ENCODE measurements around the gene GSX1. TPM values are rescaled to one million over a fixed set of nuclear protein-coding genes. Genes with fewer than 3 reads are reported as not detected.

The GSX1 gene
- total and polyA plus RNA-seq, 4 donors = 0.20 to 4.0 (median 1.9) TPM

DNA sequence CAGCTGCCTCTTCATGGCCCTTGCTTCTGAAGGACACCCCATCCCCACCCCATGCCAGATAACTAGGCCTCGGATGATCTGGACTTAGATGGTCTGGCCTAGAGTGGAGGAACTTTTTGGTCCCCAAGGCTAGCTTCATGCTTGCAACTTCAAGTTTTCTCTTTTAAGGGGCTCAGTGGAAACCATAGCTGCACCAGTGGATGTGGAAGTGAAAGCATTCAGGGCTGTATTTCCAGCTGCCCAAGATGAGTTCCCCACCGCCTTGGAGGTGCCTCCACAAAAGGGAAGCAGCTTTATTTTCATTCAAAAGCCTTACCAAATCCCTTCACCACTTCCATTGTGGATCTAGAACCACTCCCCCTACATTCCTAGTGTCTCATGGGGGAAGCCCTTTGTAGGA is 17.6 kb upstream of the GSX1 start:
- DNase-seq (ENCODE audit: low read depth in 4 of 6, low spot score in 6 of 6) = no peak
- Histone ChIP-seq H3K4me1 (ENCODE audit: control insufficient read depth, insufficient read depth, low read length) (peaks cover 6% of the 10 kb centered on the region), H3K36me3 (ENCODE audit: control insufficient read depth, insufficient read depth, low read length) (no peaks in the 10 kb centered on the region), H3K9me3 (ENCODE audit: control insufficient read depth, insufficient read depth, low read length) (no peaks in the 10 kb centered on the region), H3K4me3 (ENCODE audit: low read depth, low read length) (no peak overlapping the region), H3K27ac (ENCODE audit: low read depth, low read length) (no peak overlapping the region), H3K27me3 (ENCODE audit: control insufficient read depth, insufficient read depth, low read length) (peaks cover 14% of the 10 kb centered on the region)
- no CpG with 5 or more reads among the region's 2 CpGs for WGBS (ENCODE audit: insufficient coverage)

DNA sequence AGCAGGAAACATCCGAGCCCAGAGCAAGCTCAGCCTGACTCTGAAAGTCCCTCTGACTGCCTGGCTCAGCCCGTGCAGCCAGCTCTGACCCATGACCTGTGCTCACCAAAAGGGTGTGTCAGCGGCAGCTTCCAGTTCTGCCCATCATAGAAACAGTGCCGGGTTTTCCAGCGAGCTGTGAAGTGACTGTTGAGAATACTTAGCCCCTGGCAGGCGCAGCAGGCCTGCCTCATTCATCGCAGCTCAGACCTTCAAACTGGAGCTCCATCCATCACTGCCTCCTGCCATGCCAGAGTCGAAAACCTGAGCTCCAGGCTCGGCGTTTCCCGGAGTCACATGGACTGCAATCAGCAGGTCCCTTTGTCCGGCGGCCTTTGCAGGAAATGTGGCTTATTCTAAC is 16.3 kb upstream of the GSX1 start:
- no peak overlapping the region for H3K4me3 ChIP-seq (ENCODE audit: low read depth, low read length)
- H3K27ac ChIP-seq (ENCODE audit: low read depth, low read length) = no peak overlapping the region
- peaks cover 6% of the 10 kb centered on the region for H3K4me1 ChIP-seq (ENCODE audit: control insufficient read depth, insufficient read depth, low read length)
- DNase-seq (ENCODE audit: low read depth in 4 of 6, low spot score in 6 of 6) = peak in 2 of 6 donors; percentile 16 to 71
- WGBS (ENCODE audit: insufficient coverage) = 8% methylated on average over 10 of the region's 13 CpGs
- peaks cover 16% of the 10 kb centered on the region for H3K27me3 ChIP-seq (ENCODE audit: control insufficient read depth, insufficient read depth, low read length)
- no peaks in the 10 kb centered on the region for H3K36me3 ChIP-seq (ENCODE audit: control insufficient read depth, insufficient read depth, low read length)
- H3K9me3 ChIP-seq (ENCODE audit: control insufficient read depth, insufficient read depth, low read length) = no peaks in the 10 kb centered on the region

DNA sequence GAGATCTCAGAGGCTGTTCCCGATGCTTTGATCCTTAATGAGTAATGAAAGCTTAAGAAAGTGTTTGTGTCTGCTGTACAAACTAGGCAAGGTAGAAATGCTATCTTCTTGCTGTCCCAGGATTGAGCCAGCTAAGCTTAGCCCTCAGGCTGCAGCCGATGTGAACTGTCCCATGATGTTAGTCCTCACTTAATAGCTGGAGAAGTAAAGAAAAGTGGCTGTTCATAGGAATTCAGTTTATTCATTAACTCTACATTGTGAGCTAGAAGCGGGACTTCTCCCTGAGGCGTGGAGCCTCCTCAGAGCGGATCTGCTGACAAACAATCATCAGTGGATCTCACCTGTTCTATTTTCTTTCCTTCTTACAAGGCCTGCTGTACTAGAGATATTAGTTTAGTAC is 10.1 kb upstream of the GSX1 start:
- Histone ChIP-seq H3K36me3 (ENCODE audit: control insufficient read depth, insufficient read depth, low read length) (no peaks in the 10 kb centered on the region), H3K27me3 (ENCODE audit: control insufficient read depth, insufficient read depth, low read length) (peaks cover 20% of the 10 kb centered on the region), H3K9me3 (ENCODE audit: control insufficient read depth, insufficient read depth, low read length) (no peaks in the 10 kb centered on the region), H3K4me3 (ENCODE audit: low read depth, low read length) (no peak overlapping the region), H3K27ac (ENCODE audit: low read depth, low read length) (no peak overlapping the region), H3K4me1 (ENCODE audit: control insufficient read depth, insufficient read depth, low read length) (no peaks in the 10 kb centered on the region)
- 49% methylated on average over 3 of the region's 5 CpGs for WGBS (ENCODE audit: insufficient coverage)
- DNase-seq (ENCODE audit: low read depth in 4 of 6, low spot score in 6 of 6) = no peak

DNA sequence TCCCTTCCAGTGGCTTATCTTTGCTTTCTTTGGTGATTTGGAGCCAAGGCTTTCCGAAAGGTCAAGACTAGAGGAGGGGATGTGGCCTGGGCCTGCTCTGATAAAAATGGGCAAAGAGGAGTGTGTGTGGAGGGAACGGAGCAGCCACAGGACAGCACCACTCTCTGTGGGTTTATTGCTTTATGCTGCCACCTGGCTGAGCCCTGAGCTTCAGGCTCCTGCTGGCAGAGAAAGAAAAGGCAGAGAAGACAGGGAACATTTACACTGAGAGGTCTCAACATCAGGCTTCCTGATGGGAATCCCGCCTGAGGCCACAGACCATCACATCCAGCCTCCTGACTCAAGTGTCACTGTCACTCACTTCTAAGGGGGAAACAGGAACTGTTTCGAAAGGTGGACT is 9.2 kb upstream of the GSX1 start:
- peak in 2 of 6 donors; percentile 46 to 79 for DNase-seq (ENCODE audit: low read depth in 4 of 6, low spot score in 6 of 6)
- no peak overlapping the region for H3K27ac ChIP-seq (ENCODE audit: low read depth, low read length)
- peaks cover 27% of the 10 kb centered on the region for H3K27me3 ChIP-seq (ENCODE audit: control insufficient read depth, insufficient read depth, low read length)
- WGBS (ENCODE audit: insufficient coverage) = 54% methylated on average over 2 of the region's 4 CpGs
- no peak overlapping the region for H3K4me3 ChIP-seq (ENCODE audit: low read depth, low read length)
- no peaks in the 10 kb centered on the region for H3K9me3 ChIP-seq (ENCODE audit: control insufficient read depth, insufficient read depth, low read length)
- no peaks in the 10 kb centered on the region for H3K4me1 ChIP-seq (ENCODE audit: control insufficient read depth, insufficient read depth, low read length)
- H3K36me3 ChIP-seq (ENCODE audit: control insufficient read depth, insufficient read depth, low read length) = no peaks in the 10 kb centered on the region

DNA sequence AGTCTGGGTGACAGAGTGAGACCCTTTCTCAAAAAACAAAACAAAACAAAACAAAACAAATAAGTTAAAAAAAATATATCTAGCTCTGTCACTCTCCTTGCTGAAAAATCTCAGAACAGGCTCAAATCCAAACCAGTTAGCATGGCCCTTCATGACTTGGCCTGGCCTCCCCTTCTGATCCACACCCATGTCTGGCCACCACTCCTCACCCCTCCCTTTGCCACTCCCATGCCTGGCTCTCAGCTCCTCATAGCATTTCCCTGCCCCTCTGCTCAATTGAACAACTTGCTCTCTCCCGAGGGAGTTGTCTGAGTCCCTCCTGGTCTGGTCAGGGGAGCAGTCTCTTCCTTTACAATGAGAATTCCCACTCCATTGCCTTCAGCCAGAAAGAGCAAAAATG is 4.0 kb upstream of the GSX1 start:
- peaks cover 29% of the 10 kb centered on the region for H3K4me1 ChIP-seq (ENCODE audit: control insufficient read depth, insufficient read depth, low read length)
- peaks cover 66% of the 10 kb centered on the region for H3K27me3 ChIP-seq (ENCODE audit: control insufficient read depth, insufficient read depth, low read length)
- no peaks in the 10 kb centered on the region for H3K36me3 ChIP-seq (ENCODE audit: control insufficient read depth, insufficient read depth, low read length)
- H3K4me3 ChIP-seq (ENCODE audit: low read depth, low read length) = no peak overlapping the region
- no peak for DNase-seq (ENCODE audit: low read depth in 4 of 6, low spot score in 6 of 6)
- no peak overlapping the region for H3K27ac ChIP-seq (ENCODE audit: low read depth, low read length)
- no peaks in the 10 kb centered on the region for H3K9me3 ChIP-seq (ENCODE audit: control insufficient read depth, insufficient read depth, low read length)
- WGBS (ENCODE audit: insufficient coverage) = 31% methylated on average over 1 of the region's 1 CpG

DNA sequence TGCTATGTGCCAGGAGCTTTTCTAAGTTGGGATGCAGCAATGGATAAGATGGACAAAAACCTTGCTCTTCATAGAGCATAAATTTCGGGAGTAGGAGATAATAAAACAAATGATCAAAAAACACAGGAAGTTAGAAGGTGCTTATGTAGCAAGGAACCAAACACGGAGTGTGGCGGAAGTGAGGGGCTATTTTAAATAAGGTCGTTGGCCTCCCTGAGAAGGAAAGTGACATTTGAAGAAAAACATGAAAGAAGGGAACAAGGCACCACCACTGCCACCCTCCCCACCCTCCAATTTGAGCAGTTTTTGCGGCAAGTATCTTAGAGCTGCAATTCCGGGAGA is 3.2 kb upstream of the GSX1 start:
- Histone ChIP-seq H3K36me3 (ENCODE audit: control insufficient read depth, insufficient read depth, low read length) (no peaks in the 10 kb centered on the region), H3K4me1 (ENCODE audit: control insufficient read depth, insufficient read depth, low read length) (peaks cover 38% of the 10 kb centered on the region), H3K27me3 (ENCODE audit: control insufficient read depth, insufficient read depth, low read length) (peaks cover 75% of the 10 kb centered on the region), H3K4me3 (ENCODE audit: low read depth, low read length) (no peak overlapping the region), H3K27ac (ENCODE audit: low read depth, low read length) (no peak overlapping the region), H3K9me3 (ENCODE audit: control insufficient read depth, insufficient read depth, low read length) (no peaks in the 10 kb centered on the region)
- 0% methylated on average over 1 of the region's 6 CpGs for WGBS (ENCODE audit: insufficient coverage)
- DNase-seq (ENCODE audit: low read depth in 4 of 6, low spot score in 6 of 6) = no peak

DNA sequence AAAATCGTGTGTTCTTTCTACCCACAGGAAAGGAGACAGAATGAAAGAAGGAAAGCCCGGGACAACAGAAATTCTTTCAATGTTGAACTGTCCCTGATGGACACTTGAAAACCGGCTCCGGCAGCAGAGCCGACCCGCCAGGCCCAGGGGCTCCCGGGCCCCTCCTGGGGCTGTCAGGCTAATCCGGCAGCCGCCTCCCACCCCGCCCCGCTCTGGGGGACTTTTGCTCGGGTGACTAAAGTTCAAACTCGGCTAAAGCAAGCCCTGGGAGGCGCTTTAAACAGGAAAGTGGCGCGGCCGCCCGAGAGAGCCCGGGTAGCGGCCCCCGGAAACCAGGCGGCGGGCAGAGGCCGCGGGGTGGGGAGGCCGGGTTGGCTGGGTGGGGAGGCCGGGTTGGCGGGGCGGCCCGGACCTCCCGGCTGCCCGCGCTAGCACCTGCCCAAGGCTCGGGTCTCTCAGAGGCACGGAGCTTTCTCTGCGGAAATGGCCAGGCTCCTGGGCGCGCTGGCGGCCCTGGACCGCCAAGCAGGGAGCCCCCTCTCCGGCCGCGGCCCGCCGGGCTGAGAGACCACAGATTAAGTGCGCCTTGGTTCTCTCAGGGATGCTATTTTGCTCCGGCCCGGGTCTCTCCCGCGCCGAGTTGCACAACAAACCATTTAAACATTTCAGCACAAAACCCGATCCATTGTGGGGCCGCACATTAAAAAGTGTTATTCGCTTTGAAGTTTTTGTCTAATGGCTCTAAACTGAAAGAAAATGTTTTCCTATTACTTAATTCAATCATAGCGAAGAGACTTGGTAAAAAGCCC is 2.6 kb upstream of the GSX1 start:
- H3K36me3 ChIP-seq (ENCODE audit: control insufficient read depth, insufficient read depth, low read length) = no peaks in the 10 kb centered on the region
- no peaks in the 10 kb centered on the region for H3K9me3 ChIP-seq (ENCODE audit: control insufficient read depth, insufficient read depth, low read length)
- WGBS (ENCODE audit: insufficient coverage) = under 1% methylated on average over 51 of the region's 55 CpGs
- H3K27me3 ChIP-seq (ENCODE audit: control insufficient read depth, insufficient read depth, low read length) = peaks cover 78% of the 10 kb centered on the region
- peaks cover 44% of the 10 kb centered on the region for H3K4me1 ChIP-seq (ENCODE audit: control insufficient read depth, insufficient read depth, low read length)
- H3K27ac ChIP-seq (ENCODE audit: low read depth, low read length) = no peak overlapping the region
- H3K4me3 ChIP-seq (ENCODE audit: low read depth, low read length) = no peak overlapping the region
- DNase-seq (ENCODE audit: low read depth in 4 of 6, low spot score in 6 of 6) = peak in 1 of 6 donors; percentile 29

DNA sequence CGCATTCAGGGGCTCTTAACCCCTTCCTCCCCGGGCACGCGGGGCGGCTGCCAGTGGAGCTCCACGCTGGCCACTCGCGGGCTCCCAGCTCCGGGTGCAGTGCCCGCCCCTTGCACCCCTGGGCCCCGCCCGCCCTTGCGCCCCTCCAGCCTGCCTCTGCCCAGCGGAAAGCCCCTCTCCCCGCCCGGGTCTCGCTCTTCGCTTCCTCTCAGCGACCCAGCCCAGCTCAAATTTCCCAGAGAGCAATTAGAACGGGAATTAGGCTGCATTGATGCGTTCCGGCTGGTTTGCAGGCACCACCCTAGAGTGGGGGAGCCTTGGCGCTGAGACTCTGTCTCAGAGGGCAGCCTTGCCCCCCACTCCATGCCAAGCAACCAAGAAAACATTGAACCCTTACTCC is 1.8 kb upstream of the GSX1 start:
- DNase-seq (ENCODE audit: low read depth in 4 of 6, low spot score in 6 of 6) = peak in 1 of 6 donors; percentile 19
- Histone ChIP-seq H3K4me1 (ENCODE audit: control insufficient read depth, insufficient read depth, low read length) (peaks cover 49% of the 10 kb centered on the region), H3K9me3 (ENCODE audit: control insufficient read depth, insufficient read depth, low read length) (no peaks in the 10 kb centered on the region), H3K4me3 (ENCODE audit: low read depth, low read length) (peak overlapping the region; percentile 6), H3K27ac (ENCODE audit: low read depth, low read length) (no peak overlapping the region), H3K36me3 (ENCODE audit: control insufficient read depth, insufficient read depth, low read length) (no peaks in the 10 kb centered on the region), H3K27me3 (ENCODE audit: control insufficient read depth, insufficient read depth, low read length) (peaks cover 86% of the 10 kb centered on the region)
- WGBS (ENCODE audit: insufficient coverage) = under 1% methylated on average over 18 of the region's 23 CpGs

DNA sequence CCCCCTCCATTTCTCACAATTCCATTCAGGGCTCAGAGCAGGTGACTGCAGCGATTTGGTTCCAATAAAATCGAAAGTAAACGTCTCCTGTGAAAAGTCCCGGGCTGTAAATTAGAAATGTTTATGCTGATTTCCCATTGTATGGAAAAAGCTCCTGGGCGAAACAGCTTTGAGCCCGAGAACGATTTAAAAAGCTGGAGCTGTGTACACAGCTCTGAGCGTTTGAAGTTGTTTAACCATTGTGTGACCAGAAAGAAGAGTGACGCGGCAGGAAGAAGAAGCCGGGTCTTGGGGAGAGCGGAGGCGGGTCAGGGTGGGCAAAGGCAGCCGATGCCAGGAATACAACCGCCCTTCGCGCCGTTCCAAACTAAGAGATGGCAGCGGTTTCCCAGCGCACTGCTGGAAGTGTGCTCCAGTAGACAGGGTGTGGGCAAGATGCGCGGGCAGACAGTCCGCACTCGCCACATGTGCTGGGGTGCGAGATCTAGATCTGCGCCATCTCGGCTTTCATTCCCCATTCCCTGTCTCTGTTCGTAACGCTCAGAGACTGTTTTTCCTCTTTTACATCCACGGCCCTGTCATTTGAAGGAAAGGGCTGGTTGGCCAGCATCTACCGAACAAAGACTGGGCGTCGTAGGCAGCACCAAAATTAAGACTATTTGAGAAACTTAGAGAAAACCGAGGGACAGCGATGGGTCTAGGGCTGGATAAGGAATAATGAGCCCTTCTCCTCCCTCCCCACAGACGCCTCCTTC is 960 bp upstream of the GSX1 start:
- peak overlapping the region; percentile 15 for H3K27ac ChIP-seq (ENCODE audit: low read depth, low read length)
- H3K4me3 ChIP-seq (ENCODE audit: low read depth, low read length) = peak overlapping the region; percentile 6
- DNase-seq (ENCODE audit: low read depth in 4 of 6, low spot score in 6 of 6) = peak in 2 of 6 donors; percentile 51 to 54
- WGBS (ENCODE audit: insufficient coverage) = under 1% methylated on average over 28 of the region's 36 CpGs
- H3K36me3 ChIP-seq (ENCODE audit: control insufficient read depth, insufficient read depth, low read length) = no peaks in the 10 kb centered on the region
- H3K9me3 ChIP-seq (ENCODE audit: control insufficient read depth, insufficient read depth, low read length) = no peaks in the 10 kb centered on the region
- H3K27me3 ChIP-seq (ENCODE audit: control insufficient read depth, insufficient read depth, low read length) = peaks cover 93% of the 10 kb centered on the region
- peaks cover 49% of the 10 kb centered on the region for H3K4me1 ChIP-seq (ENCODE audit: control insufficient read depth, insufficient read depth, low read length)

Measured in spinal cord (tissue), 10 donors.